Fibroblast of skin of abdomen (primary cell): Measurements from ENCODE around the gene OSGIN1.

ENCODE experiments used
- DNase-seq: peaks from one replicate; pipeline ENCODE4 v3.0.0-alpha.2; 2013

Gene OSGIN1

GRCh38 chr16:84007520-84007919 lies 54.5 kb downstream of the OSGIN1 start:
- no peak for DNase-seq

- no peak for DNase-seq
Measured at GRCh38 chr16:84007965-84008364, 54.9 kb downstream of the OSGIN1 start.

- DNase-seq = no peak
Measured at GRCh38 chr16:84009282-84009681, 56.2 kb downstream of the OSGIN1 start.

GRCh38 chr16:84013787-84014569 lies 60.9 kb downstream of the OSGIN1 start:
- DNase-seq = peak; percentile 10

GRCh38 chr16:84014570-84015327 lies 61.7 kb downstream of the OSGIN1 start:
- no peak for DNase-seq

- no peak for DNase-seq
Measured at GRCh38 chr16:84015399-84015798, 62.4 kb downstream of the OSGIN1 start.
